PFSK-1 (cell line): ENCODE results near the gene RERGL. TPM values are rescaled to one million over a fixed set of nuclear protein-coding genes. Genes with fewer than 3 reads are reported as not detected.

Source experiments
- FOXP2 ChIP-seq: optimal IDR thresholded peaks from 2 replicates; pipeline ENCODE3; 2011; ENCODE audit warnings: borderline replicate concordance, control low read depth, inconsistent platforms; ENCODE audit not compliant: insufficient read depth; ENCODE audit errors: extremely low read length, extremely low read depth
- POLR2AphosphoS5 ChIP-seq: IDR thresholded peaks from 2 replicates; pipeline ENCODE4 v1.6.1; 2012; ENCODE audit warnings: low read depth, mild to moderate bottlenecking, control low read depth, low read length, moderate library complexity
- SIN3A ChIP-seq: IDR thresholded peaks from 2 replicates; pipeline ENCODE4 v1.6.1; 2012; ENCODE audit warnings: mild to moderate bottlenecking, low read length, moderate library complexity, borderline replicate concordance; ENCODE audit not compliant: insufficient read depth
- TAF1 ChIP-seq: IDR thresholded peaks from 2 replicates; pipeline ENCODE4 v1.6.1; 2012; ENCODE audit warnings: low read length, control low read depth, borderline replicate concordance; ENCODE audit not compliant: insufficient read depth
- polyA plus RNA-seq: library from polyadenylated mRNA; unstranded; fragments of >200 nt; gene quantifications from one replicate; pipeline ENCODE4 v1.2.1, GENCODE V29; 2012; ENCODE audit warnings: low read depth, missing spikeins; ENCODE audit not compliant: insufficient read length
- TF ChIP-seq, protein P1 (sequence below), 2 experiments: IDR thresholded peaks; 2 replicates each; pipeline versions ENCODE4 v1.6.1 to v1.8.0; 2011 to 2012; ENCODE audit warnings: low read depth in 2 of 2, low read length in 2 of 2, control low read depth in 1 of 2, inconsistent platforms in 1 of 2, mild to moderate bottlenecking in 1 of 2, moderate library complexity in 1 of 2; ENCODE audit not compliant: insufficient read depth in 1 of 2

The RERGL gene, protein sequence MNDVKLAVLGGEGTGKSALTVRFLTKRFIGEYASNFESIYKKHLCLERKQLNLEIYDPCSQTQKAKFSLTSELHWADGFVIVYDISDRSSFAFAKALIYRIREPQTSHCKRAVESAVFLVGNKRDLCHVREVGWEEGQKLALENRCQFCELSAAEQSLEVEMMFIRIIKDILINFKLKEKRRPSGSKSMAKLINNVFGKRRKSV
- not detected for polyA plus RNA-seq

DNA sequence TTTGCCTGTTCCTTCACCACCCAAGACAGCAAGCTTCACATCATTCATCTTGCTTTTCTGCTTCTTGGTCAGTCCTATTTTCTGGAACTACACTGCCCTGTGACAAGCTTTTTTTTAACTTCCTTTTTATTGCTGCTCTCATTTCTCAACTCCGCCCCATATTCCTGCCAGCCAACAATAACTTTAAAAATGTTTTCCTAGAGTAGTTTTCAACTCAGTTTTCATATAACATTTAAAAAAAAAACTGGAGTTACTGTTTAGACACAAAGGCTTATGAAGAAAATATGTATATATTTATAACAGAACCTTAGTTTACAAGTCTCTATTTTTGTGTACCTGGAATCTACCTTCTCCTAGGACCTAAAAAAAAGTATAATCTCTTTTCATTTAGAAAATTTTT is at the start of gene RERGL:
Gene RERGL (minus strand): TSS at position 101 of the 400 bp plus-strand sequence. CDS start 53 bp downstream, at position 48.
- TF ChIP-seq POLR2AphosphoS5 = no peak
- no peak for TF ChIP-seq TAF1
- no peak for TF ChIP-seq FOXP2
- no peak for TF ChIP-seq SIN3A
- TF ChIP-seq, protein P1, sequence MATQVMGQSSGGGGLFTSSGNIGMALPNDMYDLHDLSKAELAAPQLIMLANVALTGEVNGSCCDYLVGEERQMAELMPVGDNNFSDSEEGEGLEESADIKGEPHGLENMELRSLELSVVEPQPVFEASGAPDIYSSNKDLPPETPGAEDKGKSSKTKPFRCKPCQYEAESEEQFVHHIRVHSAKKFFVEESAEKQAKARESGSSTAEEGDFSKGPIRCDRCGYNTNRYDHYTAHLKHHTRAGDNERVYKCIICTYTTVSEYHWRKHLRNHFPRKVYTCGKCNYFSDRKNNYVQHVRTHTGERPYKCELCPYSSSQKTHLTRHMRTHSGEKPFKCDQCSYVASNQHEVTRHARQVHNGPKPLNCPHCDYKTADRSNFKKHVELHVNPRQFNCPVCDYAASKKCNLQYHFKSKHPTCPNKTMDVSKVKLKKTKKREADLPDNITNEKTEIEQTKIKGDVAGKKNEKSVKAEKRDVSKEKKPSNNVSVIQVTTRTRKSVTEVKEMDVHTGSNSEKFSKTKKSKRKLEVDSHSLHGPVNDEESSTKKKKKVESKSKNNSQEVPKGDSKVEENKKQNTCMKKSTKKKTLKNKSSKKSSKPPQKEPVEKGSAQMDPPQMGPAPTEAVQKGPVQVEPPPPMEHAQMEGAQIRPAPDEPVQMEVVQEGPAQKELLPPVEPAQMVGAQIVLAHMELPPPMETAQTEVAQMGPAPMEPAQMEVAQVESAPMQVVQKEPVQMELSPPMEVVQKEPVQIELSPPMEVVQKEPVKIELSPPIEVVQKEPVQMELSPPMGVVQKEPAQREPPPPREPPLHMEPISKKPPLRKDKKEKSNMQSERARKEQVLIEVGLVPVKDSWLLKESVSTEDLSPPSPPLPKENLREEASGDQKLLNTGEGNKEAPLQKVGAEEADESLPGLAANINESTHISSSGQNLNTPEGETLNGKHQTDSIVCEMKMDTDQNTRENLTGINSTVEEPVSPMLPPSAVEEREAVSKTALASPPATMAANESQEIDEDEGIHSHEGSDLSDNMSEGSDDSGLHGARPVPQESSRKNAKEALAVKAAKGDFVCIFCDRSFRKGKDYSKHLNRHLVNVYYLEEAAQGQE (IDR thresholded peaks at IDR 0.05; ENCODE audit: insufficient read depth in 1 of 2, low read depth in 2 of 2, low read length in 2 of 2) = no peak

DNA sequence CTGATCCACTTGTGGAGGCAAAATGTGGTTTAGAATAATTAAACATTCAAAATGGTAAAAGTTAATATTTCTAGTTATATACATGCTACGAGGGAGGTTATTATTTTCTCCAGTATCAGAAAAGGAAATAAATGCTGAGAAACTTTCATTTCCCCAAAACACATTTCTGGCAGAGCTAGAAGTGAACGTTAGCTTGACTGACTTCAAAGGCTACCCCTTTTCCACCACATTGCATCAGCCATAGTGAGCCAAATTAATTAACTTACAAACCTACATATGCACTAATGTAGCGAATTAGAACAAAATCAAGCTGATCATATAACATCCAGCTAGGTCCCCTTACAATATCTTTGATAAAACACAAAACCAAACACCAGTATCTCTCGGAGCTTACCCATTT is 49.3 kb upstream of the RERGL start:
- TF ChIP-seq TAF1 (no peak), POLR2AphosphoS5 (no peak), FOXP2 (no peak), SIN3A (no peak)
- TF ChIP-seq, protein P1 (IDR thresholded peaks at IDR 0.05; ENCODE audit: insufficient read depth in 1 of 2, low read depth in 2 of 2, low read length in 2 of 2) = no peak

DNA sequence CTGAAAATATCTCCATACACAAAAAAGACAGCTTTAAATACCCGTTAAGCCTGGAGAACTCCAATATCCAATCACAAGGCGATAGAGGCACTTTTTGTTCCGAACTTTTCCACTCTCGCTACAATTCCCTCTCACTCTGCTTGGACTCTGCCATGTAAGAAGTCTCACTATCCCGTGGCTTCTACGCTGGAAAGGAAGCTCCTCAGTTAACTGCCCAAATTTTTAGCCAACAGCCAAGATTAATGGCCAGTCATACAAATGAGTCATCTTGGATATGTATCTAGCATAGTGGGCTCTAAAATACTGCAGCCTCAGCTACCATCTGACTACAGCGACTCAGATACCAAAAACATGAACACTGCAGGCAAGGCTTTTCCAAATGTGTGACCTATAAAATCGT is 45.5 kb upstream of the RERGL start:
- TF ChIP-seq SIN3A = no peak

DNA sequence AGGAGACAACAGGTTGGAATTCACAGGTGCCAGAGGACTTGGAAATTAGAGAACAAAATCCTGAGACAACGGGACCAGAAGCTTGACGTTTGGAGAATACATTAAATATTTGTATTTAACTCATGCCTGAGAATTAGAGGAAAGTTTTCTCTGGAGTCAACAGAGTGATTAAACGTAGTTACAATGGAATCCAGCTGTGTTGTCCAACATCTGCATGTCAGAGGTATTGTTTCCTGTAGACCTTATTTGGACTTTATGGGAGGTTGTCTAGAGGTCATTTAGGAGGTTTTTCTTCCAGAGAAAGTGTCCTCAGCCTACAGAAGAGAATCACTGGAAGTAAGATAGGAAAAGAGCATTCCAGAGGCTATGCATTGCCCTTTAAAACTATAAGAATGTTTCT is 45.1 kb upstream of the RERGL start:
- TF ChIP-seq FOXP2 (no peak), POLR2AphosphoS5 (no peak), TAF1 (no peak), SIN3A (no peak)
- TF ChIP-seq, protein P1 (IDR thresholded peaks at IDR 0.05; ENCODE audit: insufficient read depth in 1 of 2, low read depth in 2 of 2, low read length in 2 of 2) = no peak

DNA sequence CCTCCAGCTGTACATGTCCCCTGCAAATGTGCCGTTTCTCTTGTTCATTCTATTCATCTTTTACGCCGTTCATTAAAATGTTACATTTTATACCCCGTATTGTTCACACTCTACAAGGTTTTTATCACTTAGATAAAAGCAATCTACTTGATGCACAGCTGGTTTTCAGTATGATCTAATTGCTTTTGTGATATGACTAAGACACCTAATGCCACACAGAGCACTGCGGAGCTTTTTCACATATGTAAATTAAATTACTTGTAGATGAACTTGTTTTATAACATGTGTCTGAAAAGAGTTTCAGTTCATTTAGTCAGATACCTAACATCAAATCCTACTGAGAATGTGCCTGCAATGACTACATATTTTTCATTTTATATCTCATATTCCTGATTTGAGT is 40.9 kb upstream of the RERGL start:
- no peak for TF ChIP-seq TAF1
- TF ChIP-seq, protein P1 (IDR thresholded peaks at IDR 0.05; ENCODE audit: insufficient read depth in 1 of 2, low read depth in 2 of 2, low read length in 2 of 2) = no peak
- TF ChIP-seq POLR2AphosphoS5 = no peak
- TF ChIP-seq FOXP2 = no peak
- TF ChIP-seq SIN3A = no peak
